HCT116 (cell line): Measurements from ENCODE around the gene RASGRF1. TPM values are rescaled to one million over a fixed set of nuclear protein-coding genes. Genes with fewer than 3 reads are reported as not detected.

Source experiments
- ATAC-seq: fragments of 200-7000 bp; cut with Tn5 transposase; 2 replicates; pipeline ENCODE4 v1.9.1; 2020; ENCODE audit warnings: mild to moderate bottlenecking, moderate library complexity
- BruUV-seq: library from RNA; stranded (reverse); fragments of 400-500 nt; replicated peaks from 2 replicates; lab custom pipeline; 2021; lab: Mats Ljungman, UMichigan
- CTCF ChIA-PET: fragments of 300-600 bp; sonication (Branson Sonifier 250); formaldehyde crosslinking; loops from one replicate; lab custom pipeline; 2021; ENCODE audit warnings: antibody characterized with exemption; lab: Charles Lee
- POLR2A ChIA-PET: fragments of 300-600, 350-600 bp; sonication (Branson Sonifier 250); formaldehyde crosslinking; loops from one replicate; lab custom pipeline; 2021; ENCODE audit warnings: antibody characterized with exemption; lab: Charles Lee
- RAD21 ChIA-PET, 2 experiments: fragments of 300-600 bp; sonication (Branson Sonifier 250); formaldehyde crosslinking; loops; one replicate each; lab custom pipeline; 2023; ENCODE audit warnings: low total read pairs in 2 of 2; ENCODE audit not compliant: uncharacterized antibody in 2 of 2, unreplicated experiment in 2 of 2, low non-redundant PET in 1 of 2; lab: Charles Lee
- DNase-seq: peaks from one replicate; pipeline ENCODE4 v3.0.0-alpha.2; 2010; ENCODE audit warnings: low read depth, low spot score
- H2AFZ ChIP-seq: fragments of 200-600 bp; shearing (Covaris generic), sonication (generic); 2 replicates; pipeline ENCODE4 v1.6.1; 2017; ENCODE audit warnings: low read depth, mixed run types, mixed read lengths, antibody characterized with exemption, low read length; ENCODE audit not compliant: poor library complexity, severe bottlenecking
- H3K27ac ChIP-seq: 2 replicates; pipeline ENCODE4 v1.5.1; 2012; ENCODE audit warnings: low read depth, low read length
- H3K27me3 ChIP-seq: fragments of 200-600 bp; sonication (generic); 2 replicates; pipeline ENCODE4 v1.6.1; 2016; ENCODE audit warnings: mixed run types, low read length, mixed read lengths; ENCODE audit not compliant: insufficient read depth
- H3K36me3 ChIP-seq, 2 experiments: fragments of 200-500 bp in 1 of 2; fragments of 200-600 bp in 1 of 2; sonication (Bioruptor generic) in 1 of 2; sonication (generic) in 1 of 2; 2 replicates each; pipeline versions ENCODE4 v1.5.1 to v1.6.1; 2014 to 2016; ENCODE audit warnings: low read length in 2 of 2, inconsistent platforms in 1 of 2, mixed read lengths in 1 of 2, mixed run types in 1 of 2; ENCODE audit not compliant: insufficient read depth in 2 of 2, control insufficient read depth in 1 of 2
- H3K4me1 ChIP-seq, 2 experiments: fragments of 200-600 bp in 1 of 2; sonication (generic) in 1 of 2; 2 replicates each; pipeline versions ENCODE4 v1.5.1 to v1.6.1; 2012 to 2017; ENCODE audit warnings: low read length in 2 of 2, inconsistent platforms in 1 of 2, mild to moderate bottlenecking in 1 of 2, mixed read lengths in 1 of 2, mixed run types in 1 of 2, moderate library complexity in 1 of 2; ENCODE audit not compliant: insufficient read depth in 2 of 2, control insufficient read depth in 1 of 2
- H3K4me2 ChIP-seq: fragments of 200-600 bp; sonication (generic); 2 replicates; pipeline ENCODE4 v1.6.1; 2017; ENCODE audit warnings: mixed run types, low read length, mixed read lengths
- H3K4me3 ChIP-seq, 2 experiments: fragments of 200-600 bp in 1 of 2; sonication (generic) in 1 of 2; replicated peaks in 1 of 2; 2 replicates each; pipeline ENCODE4 v1.5.1; 2011 to 2016; ENCODE audit warnings: low read length in 2 of 2, control low read depth in 1 of 2, low read depth in 1 of 2, mild to moderate bottlenecking in 1 of 2, mixed read lengths in 1 of 2, mixed run types in 1 of 2
- H3K79me2 ChIP-seq: fragments of 200-600 bp; sonication (generic); 2 replicates; pipeline ENCODE4 v1.6.1; 2017; ENCODE audit warnings: mild to moderate bottlenecking, mixed run types, low read length, moderate library complexity, mixed read lengths; ENCODE audit not compliant: insufficient read depth
- H3K9ac ChIP-seq: fragments of 200-600 bp; sonication (generic); 2 replicates; pipeline ENCODE4 v1.6.1; 2016; ENCODE audit warnings: low read length, mixed read lengths
- H3K9me2 ChIP-seq: fragments of 200-600 bp; sonication (generic), shearing (Covaris generic); 2 replicates; pipeline ENCODE4 v1.6.1; 2017; ENCODE audit warnings: mixed run types, mild to moderate bottlenecking, moderate library complexity; ENCODE audit not compliant: insufficient read depth
- H3K9me3 ChIP-seq, 2 experiments: fragments of 200-500 bp in 1 of 2; fragments of 200-600 bp in 1 of 2; sonication (Bioruptor generic) in 1 of 2; sonication (generic) in 1 of 2; 2 replicates each; pipeline ENCODE4 v1.6.1; 2014 to 2017; ENCODE audit warnings: low read length in 2 of 2, mixed read lengths in 2 of 2, inconsistent platforms in 1 of 2, low read depth in 1 of 2, mild to moderate bottlenecking in 1 of 2, mixed run types in 1 of 2, moderate library complexity in 1 of 2; ENCODE audit not compliant: control insufficient read depth in 1 of 2, insufficient read depth in 1 of 2
- H4K20me1 ChIP-seq: fragments of 200-600 bp; sonication (generic), shearing (Covaris generic); 2 replicates; pipeline ENCODE4 v1.6.1; 2017; ENCODE audit warnings: mixed run types, mild to moderate bottlenecking, moderate library complexity; ENCODE audit not compliant: insufficient read depth
- ATF3 ChIP-seq: IDR thresholded peaks from 2 replicates; pipeline ENCODE4 v1.6.1; 2012
- EGR1 ChIP-seq: IDR thresholded peaks from 2 replicates; pipeline ENCODE4 v1.6.1; 2012; ENCODE audit warnings: low read depth
- ELF1 ChIP-seq: IDR thresholded peaks from 2 replicates; pipeline ENCODE4 v1.6.1; 2012; ENCODE audit warnings: low read depth, borderline replicate concordance
- EZH2 ChIP-seq: fragments of 200-600 bp; sonication (generic); IDR thresholded peaks from 2 replicates; pipeline ENCODE4 v1.6.1; 2017; ENCODE audit warnings: antibody characterized with exemption, mixed run types
- FOSL1 ChIP-seq: IDR thresholded peaks from 2 replicates; pipeline ENCODE4 v1.6.1; 2012; ENCODE audit warnings: low read depth
- SIN3A ChIP-seq: IDR thresholded peaks from 2 replicates; pipeline ENCODE4 v1.6.1; 2012; ENCODE audit warnings: low read depth
- SP1 ChIP-seq: IDR thresholded peaks from 2 replicates; pipeline ENCODE4 v1.6.1; 2012; ENCODE audit warnings: low read depth
- ZBTB33 ChIP-seq: IDR thresholded peaks from 2 replicates; pipeline ENCODE4 v1.6.1; 2011; ENCODE audit warnings: mild to moderate bottlenecking, low read length, moderate library complexity; ENCODE audit not compliant: insufficient replicate concordance; ENCODE audit errors: extremely low read depth
- ZFX ChIP-seq: fragments of 450-650 bp; IDR thresholded peaks from 2 replicates; pipeline ENCODE4 v1.6.1; 2017
- intact Hi-C: fragments of 100-400 bp; cut with micrococcal nuclease; formaldehyde crosslinking; loops from 2 replicates; pipeline ENCODE4 v1.10.0; 2022
- total RNA-seq: library from RNA; stranded (reverse); gene quantifications from one replicate; pipeline ENCODE4 v1.2.1, GENCODE V29; 2021; ENCODE audit not compliant: unreplicated experiment

The RASGRF1 gene
- total RNA-seq, 1 experiment from 2014 or later: 2.4 TPM

GRCh38 chr15:79102595-79102994 is 12.0 kb upstream of the RASGRF1 start:
- Histone ChIP-seq H3K9me2 (no peaks in the 10 kb centered on the region), H3K4me1 (peaks cover 0 to 5% of the 10 kb centered on the region in 2 experiments; a peak in 1 of 4 replicates), H3K4me3 (no peak overlapping the region), H4K20me1 (no peaks in the 10 kb centered on the region), H3K27me3 (peaks cover 53% of the 10 kb centered on the region), H3K4me2 (no peak overlapping the region), H2AFZ (no peak overlapping the region), H3K27ac (no peak overlapping the region), H3K9ac (no peak overlapping the region), H3K36me3 (no peaks in the 10 kb centered on the region), H3K79me2 (no peaks in the 10 kb centered on the region), H3K9me3 (no peaks in the 10 kb centered on the region)
- ChIA-PET POLR2A (no interaction called here), RAD21 (no interaction called here), CTCF (no interaction called here)
- intact Hi-C loops: no loop called here
- ATAC-seq (no peak), DNase-seq (no peak)
- TF ChIP-seq ELF1 (no peak), SP1 (no peak), EZH2 (no peak), EGR1 (no peak), ZFX (no peak), ZBTB33 (no peak), SIN3A (no peak), ATF3 (no peak), FOSL1 (no peak)
- no TSS peak for BruUV-seq
